HG03135 (cell line): Measurements from ENCODE around the gene RAB28.

Experiments
- ATAC-seq: cut with Tn5 transposase; IDR thresholded peaks from one replicate; pipeline ENCODE4 v1.9.1; 2021; ENCODE audit warnings: mild to moderate bottlenecking, moderate library complexity; ENCODE audit not compliant: unreplicated experiment

Gene RAB28

DNA sequence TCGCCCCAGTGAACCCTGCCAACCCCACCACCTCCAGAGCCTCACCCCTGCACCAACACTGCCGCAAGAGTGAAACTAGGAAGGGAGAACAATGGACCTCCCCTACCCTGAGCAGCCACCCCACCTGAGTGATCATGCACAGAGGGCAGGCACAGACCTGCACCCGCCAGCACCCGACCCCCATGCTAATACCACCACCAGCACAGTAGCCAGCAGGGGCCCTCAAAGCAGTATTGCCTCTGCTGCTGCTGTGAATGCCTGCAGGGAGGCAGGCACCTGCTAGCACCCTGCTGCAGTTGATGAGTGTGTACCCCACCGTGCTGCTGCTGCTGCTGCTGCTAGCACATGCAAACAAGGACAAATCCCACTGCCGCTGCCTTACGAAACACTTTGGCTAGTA, 100.1 kb downstream of the RAB28 start:
- ATAC-seq, result no peak

DNA sequence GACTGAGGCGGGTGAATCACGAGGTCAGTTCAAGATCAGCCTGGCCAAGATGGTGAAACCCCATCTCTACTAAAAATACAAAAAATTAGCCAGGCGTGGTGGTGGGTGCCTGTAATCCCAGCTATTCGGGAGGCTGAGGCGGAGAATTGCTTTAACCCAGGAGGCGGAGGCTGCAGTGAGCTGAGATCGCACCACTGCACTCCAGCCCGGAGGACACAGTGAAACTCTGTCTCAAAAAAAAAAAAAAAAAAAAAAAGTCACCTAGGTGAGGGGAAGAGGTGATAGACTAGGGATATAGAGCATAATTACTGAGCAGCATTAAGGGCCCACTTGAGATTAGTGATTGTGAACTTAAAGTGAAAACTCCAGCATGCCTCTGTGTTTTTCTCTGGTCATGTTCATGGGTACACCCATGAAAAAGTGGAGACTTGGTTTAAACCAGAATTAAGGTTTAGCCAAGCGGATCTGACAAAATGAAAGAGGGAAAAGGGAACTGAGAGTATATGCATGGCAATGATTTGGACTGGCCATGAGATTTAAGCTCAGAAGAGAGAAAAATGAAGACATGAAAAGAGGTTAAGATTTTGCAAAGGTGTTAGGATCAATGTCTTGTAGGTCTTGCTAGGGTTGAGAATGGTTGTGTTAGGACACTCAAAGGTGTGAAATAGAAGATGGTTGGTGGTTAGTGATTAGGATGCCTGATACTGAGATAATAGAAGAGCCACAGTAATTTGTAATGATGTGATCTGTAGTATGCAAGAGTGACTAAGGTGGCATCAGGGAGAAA, 105.0 kb downstream of the RAB28 start:
- peak; percentile 88 for ATAC-seq

DNA sequence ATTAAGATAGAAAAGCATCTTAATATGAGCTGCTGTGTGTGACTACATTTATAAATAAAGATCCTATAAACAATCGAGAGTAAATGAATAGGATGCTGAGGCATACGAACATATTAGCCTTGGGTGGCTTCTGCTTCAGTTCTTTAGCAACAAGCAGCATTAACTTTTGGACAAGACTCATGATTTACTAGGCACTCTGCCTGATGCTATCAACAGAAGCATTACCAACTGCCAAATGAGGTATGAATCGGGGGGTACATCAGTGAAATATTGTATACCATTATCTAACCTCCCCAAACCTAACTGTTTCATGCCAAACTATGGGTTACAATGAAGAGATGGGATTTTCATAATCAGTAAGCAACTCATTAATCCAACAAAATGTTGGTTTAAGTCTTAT, 113.1 kb downstream of the RAB28 start:
- no peak for ATAC-seq

DNA sequence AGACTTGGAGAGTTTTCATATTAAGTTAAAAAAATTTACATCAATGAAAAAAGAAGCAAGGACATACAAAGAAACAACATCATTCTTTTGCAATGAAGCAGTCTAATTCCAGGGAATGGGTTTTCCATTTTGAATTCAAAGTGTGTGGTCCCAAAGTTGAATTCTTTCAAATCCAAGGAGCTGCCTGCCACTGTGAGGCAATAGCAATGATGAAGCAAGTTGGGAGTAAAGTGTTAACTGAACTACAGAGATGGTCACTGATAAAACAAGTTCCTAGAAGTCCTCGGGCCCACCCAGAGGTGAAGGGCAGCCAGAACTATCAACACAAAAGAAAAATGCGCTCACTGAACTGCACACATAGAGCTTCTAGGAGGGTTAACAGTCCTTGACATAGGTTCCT, 115.9 kb downstream of the RAB28 start:
- no peak for ATAC-seq

DNA sequence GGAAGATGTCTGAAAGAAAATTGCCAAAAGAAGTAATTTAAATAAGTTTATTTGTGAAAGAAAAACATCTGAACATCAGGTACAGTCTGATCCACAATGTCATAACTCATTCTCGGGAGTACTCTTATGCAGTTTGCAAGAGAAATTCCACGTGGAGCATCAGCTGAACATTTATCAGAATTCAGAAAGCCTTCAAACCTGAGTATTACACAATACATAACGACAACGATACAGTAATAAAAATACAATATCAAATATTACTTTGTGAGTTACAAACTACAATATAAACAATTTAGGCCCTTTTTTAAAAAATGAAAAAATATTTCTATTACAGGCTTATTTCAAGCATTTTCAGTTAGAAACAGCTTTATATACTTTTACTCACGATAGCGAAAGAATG, 116.4 kb downstream of the RAB28 start:
- no peak for ATAC-seq

DNA sequence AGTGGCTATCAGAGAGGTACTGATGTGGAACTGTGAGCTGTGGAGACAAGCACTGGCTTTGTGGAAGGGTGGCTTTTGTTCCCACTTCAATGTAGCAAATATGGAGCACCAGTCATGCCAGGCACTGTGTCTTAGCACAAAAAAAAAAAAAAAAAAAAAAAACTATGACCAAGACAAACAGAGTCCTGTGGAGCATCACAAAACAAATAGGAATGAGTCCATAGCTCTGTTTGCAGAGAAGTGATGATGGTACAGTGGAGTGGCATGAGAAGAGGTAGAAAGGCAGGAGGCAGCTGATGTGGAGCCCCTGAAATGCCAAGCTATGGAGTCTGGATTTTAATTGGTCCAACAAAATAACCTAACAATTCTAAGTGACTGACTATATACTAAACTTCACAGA, 116.9 kb downstream of the RAB28 start:
- no peak for ATAC-seq

DNA sequence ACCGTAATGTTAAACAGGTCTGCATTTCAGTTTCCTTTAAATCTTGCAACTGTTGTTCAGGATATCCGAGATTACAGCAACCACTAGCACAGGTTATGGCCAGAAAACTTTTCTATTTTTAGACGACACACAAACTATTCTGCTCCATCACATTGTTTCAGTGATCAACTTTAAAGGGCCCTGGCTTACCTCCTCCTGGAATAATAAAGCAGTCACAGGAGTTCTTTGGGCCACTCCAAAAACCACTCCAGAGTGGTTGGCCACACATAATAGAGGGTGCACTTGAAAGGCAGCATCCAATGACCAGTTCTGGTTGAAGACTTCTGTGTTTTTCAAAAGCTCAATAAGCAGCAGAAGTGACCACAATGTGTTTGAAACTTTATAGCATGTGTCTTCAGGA, 118.9 kb downstream of the RAB28 start:
- ATAC-seq, result no peak

DNA sequence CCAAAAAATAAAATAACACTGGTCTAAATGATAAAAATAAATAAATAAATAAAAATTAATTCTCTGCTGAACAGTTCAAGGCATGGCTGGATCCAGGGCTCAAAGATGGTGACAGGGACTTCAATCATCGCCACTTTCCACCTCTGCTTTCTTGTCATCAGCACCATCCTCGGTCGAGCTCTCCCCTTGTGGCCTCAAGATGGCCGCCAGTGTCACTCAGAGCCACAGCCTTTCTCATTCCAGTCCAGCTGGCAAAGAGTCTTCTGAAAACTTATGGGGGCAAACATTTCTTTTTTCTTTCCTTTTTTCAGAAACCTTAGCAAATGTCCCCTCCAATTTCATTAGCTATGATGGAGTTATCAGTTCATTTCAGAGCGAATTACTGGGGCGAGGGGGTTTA, 119.5 kb downstream of the RAB28 start:
- no peak for ATAC-seq

DNA sequence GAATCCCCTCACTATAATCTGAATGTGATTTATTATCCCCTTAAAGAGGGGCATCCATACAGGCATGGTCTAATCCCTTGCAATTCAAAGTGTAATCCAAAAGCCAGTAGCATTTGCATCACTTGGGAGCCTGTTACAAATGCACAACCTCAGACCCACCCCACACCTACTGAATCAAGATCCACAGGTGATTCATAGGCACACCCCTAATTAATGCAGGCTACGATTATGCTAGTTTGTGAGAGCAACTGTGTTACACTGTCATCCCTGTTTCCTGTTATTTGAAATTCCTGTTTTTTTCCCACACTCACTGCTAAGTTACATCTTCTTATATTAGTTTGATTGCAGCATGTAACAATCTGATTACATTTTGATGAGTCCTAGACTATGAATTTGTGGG, 120.0 kb downstream of the RAB28 start:
- no peak for ATAC-seq

DNA sequence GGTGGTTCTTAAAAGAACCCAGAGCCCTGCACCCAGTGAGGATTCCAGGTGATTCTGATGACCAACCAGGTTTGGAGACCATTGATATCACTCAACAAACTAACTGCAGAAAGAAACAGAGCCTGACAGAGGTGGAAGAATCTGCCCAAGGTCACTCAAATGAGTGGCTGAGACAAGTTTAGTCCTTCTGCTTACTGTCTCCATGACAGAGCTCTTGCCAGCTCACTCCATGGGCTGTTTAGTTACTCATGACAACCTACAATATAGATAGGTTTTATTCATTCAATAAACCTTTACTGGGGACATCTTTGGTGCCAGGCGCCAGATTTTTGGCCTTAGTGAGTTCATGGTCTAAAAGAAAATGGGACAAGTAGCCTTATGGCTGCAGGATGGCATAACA, 124.3 kb downstream of the RAB28 start:
- ATAC-seq, result no peak

DNA sequence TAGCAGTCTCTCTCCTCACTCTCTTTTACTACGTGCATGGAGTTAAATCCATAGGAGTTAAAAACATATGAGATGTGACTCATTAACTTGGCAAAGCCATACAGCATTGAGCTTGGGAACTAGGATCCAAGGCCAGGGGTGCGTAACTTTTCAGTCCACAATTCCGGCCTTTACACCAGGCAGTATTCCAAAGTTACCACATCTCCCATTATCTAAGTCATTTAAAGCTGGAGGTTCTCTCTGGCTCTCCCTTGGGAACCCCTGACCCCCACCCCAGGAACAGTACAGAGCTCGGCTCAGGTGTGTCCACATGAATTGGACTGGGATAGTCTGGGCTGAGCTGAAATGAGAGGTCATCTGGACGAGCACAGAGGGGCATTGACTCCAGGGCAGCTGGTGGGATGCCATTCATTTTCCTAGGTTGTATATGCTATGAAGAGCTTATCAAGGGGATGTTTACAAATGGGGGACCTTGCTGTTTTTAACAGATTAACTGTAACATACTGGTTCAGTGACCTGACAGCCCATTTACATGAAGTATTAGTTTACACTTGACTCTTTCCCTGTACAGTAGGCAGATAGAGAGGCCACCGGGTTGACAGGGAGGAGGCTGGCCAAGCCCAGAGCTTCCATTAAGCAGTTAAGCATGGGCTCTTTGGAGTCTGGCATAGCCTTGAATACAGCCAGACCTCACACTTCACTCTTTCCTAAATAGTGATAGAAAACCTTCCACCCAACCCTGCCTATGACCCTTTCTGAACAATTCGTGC, 128.8 kb downstream of the RAB28 start:
- no peak for ATAC-seq

DNA sequence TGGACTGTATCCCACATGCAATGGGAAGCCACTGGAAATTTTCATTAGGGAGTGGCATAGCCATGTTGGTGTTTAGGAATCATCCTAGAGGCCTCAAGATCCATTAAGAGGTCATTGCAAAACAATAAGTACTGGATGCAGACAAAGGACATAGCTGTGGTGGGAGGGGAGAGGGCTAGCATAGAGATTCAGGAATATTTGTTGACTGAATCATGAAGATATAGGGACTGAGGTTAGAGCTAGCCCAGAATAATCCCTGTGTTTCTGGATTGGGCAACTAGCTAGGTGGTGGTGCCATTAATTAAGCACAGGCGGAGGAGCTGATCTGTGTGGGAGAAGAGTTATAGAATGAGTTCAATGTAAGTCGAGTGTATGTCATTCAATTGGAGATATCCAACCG, 135.0 kb downstream of the RAB28 start:
- no peak for ATAC-seq

DNA sequence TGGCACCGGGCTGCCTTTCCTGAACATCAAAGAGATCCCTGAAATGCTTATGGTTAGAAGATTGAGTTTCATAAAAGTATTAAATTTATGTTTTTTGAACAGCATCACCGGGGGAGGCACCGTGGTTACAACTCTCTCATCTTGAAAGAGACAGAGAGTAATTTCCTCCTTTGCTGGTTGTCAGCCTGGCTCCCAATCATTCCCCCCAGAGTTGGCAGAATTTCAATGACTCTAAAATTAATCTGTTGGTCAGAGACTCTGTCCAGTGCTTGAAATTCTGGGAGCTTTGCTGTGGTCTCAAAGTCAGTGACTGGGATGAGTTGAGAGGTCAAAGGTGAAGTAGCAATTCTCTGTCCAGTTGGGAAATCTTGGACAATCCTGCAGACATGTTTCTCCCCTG, 135.9 kb downstream of the RAB28 start:
- ATAC-seq, result no peak

DNA sequence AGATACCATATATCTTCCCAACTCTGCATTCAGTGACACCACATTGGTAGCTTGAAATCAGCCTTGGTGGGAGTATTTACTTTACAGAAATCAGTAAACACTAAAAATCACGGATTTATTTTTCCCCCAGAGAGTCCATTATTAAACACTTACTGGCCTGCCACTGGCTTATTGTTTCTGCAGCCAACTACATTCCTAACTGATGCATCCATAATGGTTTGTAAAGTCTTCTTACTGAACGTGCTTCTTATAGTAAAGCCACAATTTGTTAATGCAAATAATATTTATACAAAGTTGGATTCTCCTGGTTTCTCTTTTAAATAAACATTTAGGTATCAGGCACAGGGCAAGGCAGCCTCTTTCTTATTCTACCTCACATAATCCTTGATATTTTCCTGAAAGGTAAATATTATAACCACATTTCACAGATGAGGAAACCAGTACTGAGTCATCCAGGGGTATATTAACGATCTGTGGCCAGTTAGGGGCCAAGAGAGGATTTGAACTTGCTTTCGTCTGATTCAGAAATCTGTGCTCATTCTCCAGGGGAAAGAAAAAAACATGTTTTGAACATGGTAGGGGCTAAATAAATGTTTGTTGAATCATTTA, 136.5 kb downstream of the RAB28 start:
- ATAC-seq, result no peak

DNA sequence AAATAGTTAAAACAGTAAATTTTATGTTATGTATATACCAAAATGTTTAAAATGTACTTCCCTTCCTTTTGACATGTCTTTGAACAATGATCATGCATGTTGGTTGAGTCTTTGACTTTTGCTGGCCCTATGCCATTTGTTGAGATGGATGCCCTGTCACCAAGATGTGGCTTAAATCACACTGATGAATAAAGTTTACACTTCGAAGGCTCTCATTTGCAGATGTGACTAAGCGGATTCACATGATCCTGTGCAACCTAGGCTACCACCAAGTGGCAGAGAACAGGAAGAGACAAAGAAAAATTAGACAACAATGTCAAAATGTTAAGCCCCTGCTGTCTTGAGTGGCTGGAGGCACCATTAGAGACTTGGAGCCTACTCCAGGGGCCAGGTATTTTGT, 139.9 kb downstream of the RAB28 start:
- ATAC-seq, result no peak

DNA sequence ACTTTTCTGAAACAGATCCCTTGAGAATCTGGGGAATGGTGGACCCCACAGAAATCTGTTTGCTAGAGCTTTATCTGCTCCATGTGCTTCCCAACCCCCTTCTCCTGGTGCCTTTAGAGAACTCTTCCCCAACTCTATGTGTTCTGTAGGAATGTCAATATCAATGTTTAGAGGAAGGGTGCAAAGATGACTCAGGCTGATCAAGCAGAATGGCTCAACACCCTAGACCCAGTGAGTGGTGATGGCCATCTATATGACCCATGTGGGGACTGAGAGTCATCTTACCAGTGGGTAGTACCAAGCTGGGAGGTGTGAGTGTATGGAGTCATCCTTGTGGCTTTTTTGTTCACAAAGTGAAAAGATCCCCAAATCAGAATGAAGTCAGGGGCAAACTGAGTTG, 143.5 kb downstream of the RAB28 start:
- ATAC-seq, result no peak

DNA sequence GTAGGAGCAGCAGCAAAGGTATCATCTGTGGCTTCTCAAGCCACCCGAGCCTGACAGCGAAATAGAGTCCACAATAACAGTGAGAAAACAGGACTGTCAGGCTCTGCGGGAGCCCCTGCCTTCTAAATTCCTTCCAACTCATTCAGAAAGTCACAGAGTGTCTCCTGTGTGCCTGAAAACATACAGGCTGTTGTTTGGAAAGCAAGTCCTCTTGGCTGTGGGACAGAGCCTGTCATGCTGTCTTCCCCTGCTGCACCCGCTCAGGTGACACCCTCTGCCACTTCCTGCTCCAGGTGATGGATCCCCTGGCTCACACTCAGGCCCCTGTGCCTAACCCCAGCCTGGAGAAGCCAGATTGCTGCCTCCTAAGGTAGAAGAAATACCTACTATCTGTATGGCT, 152.3 kb downstream of the RAB28 start:
- ATAC-seq, result no peak

DNA sequence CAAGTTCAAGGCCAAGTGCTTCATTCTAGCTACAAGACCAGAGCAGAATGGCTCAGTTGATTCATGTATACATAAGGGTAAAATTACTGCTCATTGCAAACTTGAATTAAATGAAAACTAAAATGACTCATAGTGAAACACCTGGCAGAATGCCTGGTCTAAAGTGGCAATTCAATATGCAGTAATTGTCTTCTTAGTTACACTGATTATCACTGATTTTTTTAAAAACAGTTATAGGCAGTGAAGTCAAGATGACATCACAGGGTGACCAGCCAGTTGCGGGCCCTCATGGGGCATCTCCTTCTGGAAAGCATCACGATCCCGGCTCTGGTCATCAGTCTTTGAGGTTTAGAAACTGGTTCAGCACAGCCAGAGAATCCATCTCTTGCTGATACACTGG, 154.2 kb downstream of the RAB28 start:
- ATAC-seq, result no peak

DNA sequence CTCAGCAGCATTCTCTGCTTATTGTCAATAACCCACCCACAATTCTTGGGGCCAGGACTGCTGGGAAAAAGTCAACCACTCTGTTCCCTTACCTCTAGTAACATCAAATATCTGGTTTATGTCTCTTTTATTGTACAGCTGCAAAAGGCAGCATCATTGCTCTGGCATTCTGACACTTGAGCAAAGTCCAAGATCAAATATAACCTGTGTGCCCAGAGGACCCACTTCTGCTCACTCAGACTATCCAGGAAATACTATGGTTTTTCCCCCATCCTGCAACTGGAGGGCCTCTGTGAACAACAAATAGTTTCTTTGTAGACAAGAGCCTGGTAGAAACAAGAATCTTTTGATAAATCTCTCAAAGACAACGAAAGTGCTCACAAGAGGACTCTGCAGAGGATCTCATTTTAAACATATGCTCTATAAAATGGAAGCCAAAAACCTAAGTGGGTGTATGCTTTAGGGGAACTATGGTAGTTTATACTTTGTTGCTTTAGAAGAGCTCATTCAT, 154.7 kb downstream of the RAB28 start:
- ATAC-seq, result no peak

DNA sequence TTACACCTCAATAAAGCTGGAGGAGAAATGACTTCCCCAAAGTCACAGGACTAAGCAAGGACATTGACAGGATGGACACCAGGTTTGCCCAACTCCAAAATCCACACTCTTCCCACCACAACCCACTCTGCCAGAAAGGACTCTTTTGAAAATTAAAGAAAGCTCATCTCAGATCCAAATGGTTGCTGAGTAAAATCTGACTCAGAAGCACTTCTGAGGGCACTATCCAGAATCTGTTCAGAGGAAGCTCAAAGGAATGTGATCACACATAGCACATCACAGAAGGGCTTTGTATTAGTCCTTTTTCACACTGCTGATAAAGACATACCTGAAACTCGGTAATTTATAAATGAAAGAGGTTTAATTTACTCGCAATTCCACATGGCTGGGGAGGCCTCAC, 155.5 kb downstream of the RAB28 start:
- no peak for ATAC-seq

DNA sequence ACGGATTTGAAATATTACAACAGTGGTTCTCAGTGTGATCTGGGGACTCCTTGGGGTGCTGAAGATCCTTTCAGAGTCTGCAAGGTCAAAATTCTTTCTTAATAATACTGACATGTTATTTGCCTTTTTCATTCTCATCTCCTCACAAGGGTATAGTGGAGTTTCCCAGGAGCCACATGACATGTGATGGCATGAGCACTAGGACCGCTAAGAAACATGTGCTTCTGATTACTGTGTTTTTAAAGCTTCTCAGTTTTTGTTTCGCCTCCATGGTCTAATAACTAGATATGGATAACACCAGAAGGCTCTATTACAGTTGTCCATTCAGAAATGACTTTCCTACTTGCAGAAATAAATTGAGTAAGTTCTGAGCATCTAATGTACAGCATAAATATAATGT, 156.1 kb downstream of the RAB28 start:
- ATAC-seq, result no peak

DNA sequence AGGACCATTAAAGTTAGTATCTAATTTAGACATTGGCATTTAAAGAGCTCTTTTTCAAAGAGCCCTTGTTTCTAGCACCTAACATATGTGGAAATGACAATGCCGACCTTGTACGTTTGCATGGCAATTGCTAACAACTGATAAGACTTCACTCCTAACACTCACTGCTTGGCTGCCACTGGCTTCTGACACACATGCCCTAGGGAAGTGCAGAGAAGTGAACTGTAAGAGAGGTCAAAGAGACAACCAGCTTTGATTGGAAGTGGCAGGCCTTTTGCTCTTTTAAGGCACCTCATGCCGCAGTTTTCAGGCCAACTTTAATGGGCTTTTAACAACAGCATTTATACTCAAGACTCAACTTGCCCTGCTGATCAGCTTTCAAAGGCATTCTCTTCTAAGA, 158.4 kb downstream of the RAB28 start:
- no peak for ATAC-seq
